A172 (cell line): Measurements from ENCODE around the gene ATP8A2. TPM values are rescaled to one million over a fixed set of nuclear protein-coding genes. Genes with fewer than 3 reads are reported as not detected.
"Not testable (repeated sequence)": the region's sequence is repeated elsewhere in the genome, so short reads cannot be mapped to it uniquely, and the experiment has no call there.

Experiments
- DNase-seq: peaks from one replicate; pipeline ENCODE4 v3.0.0-alpha.2; 2015; ENCODE audit warnings: low spot score
- total RNA-seq: library from RNA; depleted of rRNA; stranded (reverse); fragments of >200 nt; shearing (Covaris generic); gene quantifications from 2 replicates; pipeline ENCODE4 v1.2.3, GENCODE V29; 2014

Gene ATP8A2
- total RNA-seq, 1 experiment from 2014 or later, result 1.1 TPM

DNA sequence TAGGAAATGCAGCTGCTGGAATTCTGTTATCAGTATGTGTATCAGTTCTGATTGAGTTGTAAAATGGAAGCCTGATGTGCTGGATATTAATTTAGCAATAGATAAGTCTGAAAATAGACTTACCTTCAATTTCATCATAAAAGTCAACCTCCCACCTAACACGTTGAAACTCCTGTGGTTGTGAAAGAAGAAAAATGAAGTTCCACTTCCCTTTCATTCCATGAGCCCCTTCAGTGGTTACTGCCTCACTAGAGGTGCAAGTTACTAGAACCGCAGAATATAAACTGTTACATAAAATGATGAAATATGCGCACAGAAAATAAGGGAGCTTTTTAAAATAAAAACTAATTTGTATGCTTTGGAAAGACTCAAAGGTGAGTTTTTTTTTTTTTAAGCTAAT lies 430.8 kb downstream of the ATP8A2 start:
- no peak for DNase-seq

DNA sequence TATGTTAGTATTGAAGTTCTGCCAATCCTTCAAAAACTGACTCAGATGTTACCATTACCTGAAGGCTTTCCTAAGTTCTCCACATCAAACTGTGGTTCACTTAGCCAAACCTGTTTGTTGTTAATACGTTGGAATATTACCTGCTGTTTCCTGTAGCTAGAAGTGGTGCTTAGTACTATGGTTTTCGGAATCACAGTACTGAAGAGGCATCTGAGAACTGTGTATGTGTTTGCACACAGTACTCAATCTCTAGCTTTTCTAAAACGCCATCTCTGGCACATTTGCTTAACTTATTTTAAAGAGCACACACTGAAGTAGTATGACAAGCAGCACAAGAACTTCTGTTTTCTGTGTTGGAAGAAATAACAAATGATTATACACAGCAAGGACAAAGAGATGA lies 431.9 kb downstream of the ATP8A2 start:
- DNase-seq, result no peak

GRCh38 chr13:25806264-25806974 lies 434.6 kb downstream of the ATP8A2 start:
- peak; percentile 2 for DNase-seq

GRCh38 chr13:25807562-25807961 lies 435.8 kb downstream of the ATP8A2 start:
- no peak for DNase-seq

DNA sequence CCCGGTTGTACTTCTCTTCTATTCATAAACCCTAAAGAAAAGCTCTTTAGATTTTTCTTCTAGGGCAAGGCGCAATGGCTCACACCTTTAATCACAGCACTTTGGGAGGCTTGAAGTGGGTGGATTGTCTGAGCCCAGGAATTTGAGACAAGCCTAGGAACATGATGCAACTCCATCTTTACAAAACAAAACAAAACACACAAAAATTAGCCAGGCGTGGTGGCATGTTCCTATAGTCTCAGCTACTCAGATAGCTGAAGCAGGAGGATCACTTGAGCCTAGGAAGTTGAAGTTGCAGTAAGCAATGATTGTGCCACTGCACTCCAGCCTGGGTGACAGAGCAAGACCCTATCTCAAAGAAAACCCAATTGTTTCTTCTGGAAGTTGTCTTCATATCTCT lies 439.7 kb downstream of the ATP8A2 start:
- no peak for DNase-seq

GRCh38 chr13:25816239-25816638 lies 444.5 kb downstream of the ATP8A2 start:
- no peak for DNase-seq

- DNase-seq, result no peak
Measured at GRCh38 chr13:25819856-25820530, 448.2 kb downstream of the ATP8A2 start.

- DNase-seq, result no peak
Measured at GRCh38 chr13:25821776-25822175, 450.0 kb downstream of the ATP8A2 start.

DNA sequence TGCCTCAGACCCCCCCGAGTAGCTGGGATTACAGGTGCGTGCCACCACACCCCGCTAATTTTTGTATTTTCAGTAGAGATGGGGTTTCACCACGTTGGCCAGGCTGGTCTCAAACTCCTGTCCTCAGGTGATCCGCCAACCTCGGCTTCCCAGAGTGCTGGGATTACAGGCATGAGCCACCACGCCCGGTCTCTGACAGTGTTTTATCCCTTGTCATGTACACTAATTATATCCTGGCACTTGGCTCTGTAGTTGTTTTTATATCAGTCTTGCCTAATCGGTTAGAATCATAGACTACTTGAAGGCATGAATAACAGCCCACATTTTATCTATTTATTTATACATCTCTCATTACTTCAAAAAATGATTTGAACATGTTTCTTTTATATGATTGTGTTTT lies 455.4 kb downstream of the ATP8A2 start:
- DNase-seq, result not testable (repeated sequence)

DNA sequence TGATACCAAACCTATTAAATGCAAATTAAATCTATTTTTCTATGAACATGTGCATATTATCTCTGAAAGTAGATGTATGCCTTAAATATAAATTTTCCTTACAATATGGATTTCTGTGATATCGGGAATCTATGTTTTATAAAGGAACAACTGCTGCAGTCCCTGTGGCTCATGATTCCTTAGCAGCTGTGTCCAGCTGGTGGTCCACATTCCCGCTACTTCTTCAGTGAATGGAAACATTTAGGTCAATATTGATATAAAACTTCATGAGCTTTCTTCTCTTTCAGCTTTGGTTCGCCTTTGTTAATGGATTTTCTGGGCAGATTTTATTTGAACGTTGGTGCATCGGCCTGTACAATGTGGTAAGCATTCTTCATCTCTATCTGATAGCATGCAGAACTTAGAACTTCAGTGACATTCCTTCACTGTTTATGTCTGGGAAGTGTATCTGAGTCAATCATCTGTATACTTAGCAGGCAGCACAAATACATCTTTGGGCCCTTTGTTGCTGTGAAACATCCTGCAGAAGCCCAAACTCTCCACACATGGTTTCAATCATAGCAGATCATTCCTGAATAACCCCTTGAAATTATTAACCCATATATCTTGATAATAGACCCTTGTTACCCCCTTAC lies 456.2 kb downstream of the ATP8A2 start:
- DNase-seq, result no peak

GRCh38 chr13:25833761-25834160 lies 462.0 kb downstream of the ATP8A2 start:
- DNase-seq, result no peak

GRCh38 chr13:25836574-25837336 lies 465.0 kb downstream of the ATP8A2 start:
- DNase-seq, result no peak

GRCh38 chr13:25839371-25839770 lies 467.6 kb downstream of the ATP8A2 start:
- DNase-seq, result no peak

DNA sequence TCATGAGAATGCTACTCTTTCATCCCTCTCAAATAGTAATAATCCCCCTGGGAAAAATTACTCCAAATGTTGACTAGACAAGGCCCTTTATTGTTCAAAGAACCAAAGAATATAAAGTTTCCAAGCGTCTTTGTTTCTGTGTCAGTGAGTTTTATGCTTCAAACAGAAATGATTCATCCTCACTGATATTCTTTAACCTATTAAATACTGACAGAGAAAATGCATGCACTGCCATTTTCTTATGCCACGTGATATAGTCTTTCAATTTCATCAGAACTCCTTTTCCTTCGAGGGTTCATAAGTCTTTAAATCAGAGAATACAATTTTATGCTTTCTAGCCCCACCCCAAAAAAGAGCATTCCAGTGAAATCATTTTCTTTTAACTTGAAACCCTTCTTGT lies 468.5 kb downstream of the ATP8A2 start:
- no peak for DNase-seq

DNA sequence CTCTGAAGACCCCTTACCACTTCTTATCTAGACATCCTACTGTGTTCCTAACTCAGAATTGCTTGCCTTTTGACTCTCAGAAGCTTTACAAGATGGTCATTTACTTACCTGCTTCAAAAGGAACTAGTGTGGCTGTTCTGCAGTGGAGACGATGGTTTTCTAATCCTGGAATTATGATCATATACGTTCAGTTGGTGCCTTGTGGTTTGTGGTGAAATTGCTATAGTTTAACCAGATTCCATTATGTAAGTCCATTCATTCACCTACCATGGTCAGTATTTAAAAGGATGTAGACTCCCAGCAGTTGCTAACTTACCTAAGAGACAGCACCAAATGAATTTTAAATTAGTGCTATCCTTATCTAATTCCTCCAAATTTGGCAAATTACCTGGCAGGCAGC lies 469.2 kb downstream of the ATP8A2 start:
- no peak for DNase-seq

- no peak for DNase-seq
Measured at GRCh38 chr13:25843692-25844091, 471.9 kb downstream of the ATP8A2 start.

GRCh38 chr13:25844559-25845434 lies 473.0 kb downstream of the ATP8A2 start:
- DNase-seq, result no peak

DNA sequence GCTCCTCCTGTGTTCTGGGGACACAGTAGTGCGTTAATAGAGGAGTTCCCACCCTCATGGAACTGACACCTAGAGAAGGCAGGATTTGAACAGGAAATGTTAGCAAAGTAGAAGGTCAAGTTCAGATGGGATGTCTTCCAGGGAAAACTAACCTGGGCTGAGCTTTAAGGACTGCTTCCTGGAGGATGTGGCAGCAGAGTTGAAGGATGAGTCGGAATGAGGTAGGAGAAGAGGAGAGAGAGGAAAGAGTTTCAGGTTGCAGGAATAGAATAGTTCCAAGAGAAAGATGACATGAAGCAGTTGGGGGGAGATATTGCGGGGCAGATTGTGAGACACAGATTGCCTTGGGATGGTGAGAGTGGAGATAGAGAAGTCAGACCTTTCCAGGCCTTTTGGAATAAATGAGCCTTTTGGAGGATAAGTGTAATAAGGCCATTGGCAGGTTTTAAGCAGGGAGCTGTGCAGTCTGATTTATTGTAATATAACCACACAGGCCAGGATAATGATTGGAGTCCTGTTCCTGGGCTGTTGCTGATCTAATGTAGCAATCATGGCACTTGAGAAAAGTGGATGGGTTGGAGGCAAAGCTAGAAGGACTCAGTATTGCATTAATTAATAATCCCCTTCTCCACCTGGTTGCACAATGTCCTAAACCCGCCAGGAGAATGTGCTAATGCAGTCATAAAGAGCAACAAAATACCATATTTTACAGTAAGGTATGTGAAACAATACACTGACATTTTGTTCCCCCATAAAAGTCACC lies 474.6 kb downstream of the ATP8A2 start:
- DNase-seq, result peak; percentile 37

- DNase-seq, result no peak
Measured at GRCh38 chr13:25847145-25847544, 475.4 kb downstream of the ATP8A2 start.
